Measurements from ENCODE around the gene ARFGEF3. TPM values are rescaled to one million over a fixed set of nuclear protein-coding genes. Genes with fewer than 3 reads are reported as not detected.

The ARFGEF3 gene
- polyA plus RNA-seq, 1 of the 3 experiments (the other 2 are of a cell fraction) = not detected

DNA sequence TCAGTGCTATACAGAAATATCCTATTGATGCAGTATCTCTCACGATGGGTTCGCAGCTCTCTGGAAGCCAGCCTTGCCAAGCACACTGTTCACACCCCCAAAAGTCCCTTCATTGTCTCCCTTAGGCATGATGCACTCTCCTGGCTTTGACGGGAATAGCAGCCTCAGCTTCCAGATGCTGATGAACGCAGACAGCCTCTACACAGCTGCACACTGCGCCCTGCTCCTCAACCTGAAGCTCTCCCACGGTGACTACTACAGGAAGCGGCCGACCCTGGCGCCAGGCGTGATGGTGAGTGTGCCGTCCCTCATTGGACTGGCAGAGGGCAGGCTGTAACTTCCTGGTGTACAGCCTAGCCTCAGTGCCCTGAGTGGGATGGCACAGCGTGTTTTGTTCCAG lies 116.6 kb downstream of the ARFGEF3 start:
- DNase-seq = no peak
- Histone ChIP-seq H3K9ac (no peak overlapping the region), H3K4me2 (no peak overlapping the region), H3K9me3 (no peaks in the 10 kb centered on the region), H3K79me2 (ENCODE audit: insufficient read depth) (no peaks in the 10 kb centered on the region), H3K27ac (ENCODE audit: low read depth in 2 of 2, low read length in 1 of 2) (no peak overlapping the region), H3K4me3 (ENCODE audit: low read depth in 2 of 2, low read length in 1 of 2) (no peak overlapping the region), H2AFZ (ENCODE audit: low read depth) (no peak overlapping the region), H3K4me1 (ENCODE audit: control insufficient read depth in 1 of 2, insufficient read depth in 2 of 2, low read depth in 1 of 2, low read length in 1 of 2) (no peaks in the 10 kb centered on the region), H3K36me3 (replicated peaks in 1 of 2; ENCODE audit: control insufficient read depth in 1 of 2, insufficient read depth in 2 of 2, low read length in 1 of 2) (no peaks in the 10 kb centered on the region), H3F3A (replicated peaks; ENCODE audit: insufficient read depth) (no peaks in the 10 kb centered on the region), H3K27me3 (ENCODE audit: insufficient read depth) (no peaks in the 10 kb centered on the region), H4K20me1 (ENCODE audit: insufficient read depth) (no peaks in the 10 kb centered on the region), H3K9me2 (no peaks in the 10 kb centered on the region)
- 16% methylated on average over 6 of the region's 12 CpGs for WGBS (ENCODE audit: low lambda C conversion rate)
- POLR2A ChIA-PET = no interaction called here
- CTCF ChIA-PET = interaction anchor here (1.7 kb wide), 1 partner anchor 11 kb away, joined by 4 read pairs; no protein-coding TSS in a partner anchor
- no peak for TF ChIP-seq ELF1 (IDR thresholded peaks at IDR 0.05)
- TF ChIP-seq, protein P1, sequence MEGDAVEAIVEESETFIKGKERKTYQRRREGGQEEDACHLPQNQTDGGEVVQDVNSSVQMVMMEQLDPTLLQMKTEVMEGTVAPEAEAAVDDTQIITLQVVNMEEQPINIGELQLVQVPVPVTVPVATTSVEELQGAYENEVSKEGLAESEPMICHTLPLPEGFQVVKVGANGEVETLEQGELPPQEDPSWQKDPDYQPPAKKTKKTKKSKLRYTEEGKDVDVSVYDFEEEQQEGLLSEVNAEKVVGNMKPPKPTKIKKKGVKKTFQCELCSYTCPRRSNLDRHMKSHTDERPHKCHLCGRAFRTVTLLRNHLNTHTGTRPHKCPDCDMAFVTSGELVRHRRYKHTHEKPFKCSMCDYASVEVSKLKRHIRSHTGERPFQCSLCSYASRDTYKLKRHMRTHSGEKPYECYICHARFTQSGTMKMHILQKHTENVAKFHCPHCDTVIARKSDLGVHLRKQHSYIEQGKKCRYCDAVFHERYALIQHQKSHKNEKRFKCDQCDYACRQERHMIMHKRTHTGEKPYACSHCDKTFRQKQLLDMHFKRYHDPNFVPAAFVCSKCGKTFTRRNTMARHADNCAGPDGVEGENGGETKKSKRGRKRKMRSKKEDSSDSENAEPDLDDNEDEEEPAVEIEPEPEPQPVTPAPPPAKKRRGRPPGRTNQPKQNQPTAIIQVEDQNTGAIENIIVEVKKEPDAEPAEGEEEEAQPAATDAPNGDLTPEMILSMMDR (IDR thresholded peaks at IDR 0.05) = 0 out of 2 replicates have a peak, but pooled peaks have one; percentile 9
- TF ChIP-seq, protein P2, sequence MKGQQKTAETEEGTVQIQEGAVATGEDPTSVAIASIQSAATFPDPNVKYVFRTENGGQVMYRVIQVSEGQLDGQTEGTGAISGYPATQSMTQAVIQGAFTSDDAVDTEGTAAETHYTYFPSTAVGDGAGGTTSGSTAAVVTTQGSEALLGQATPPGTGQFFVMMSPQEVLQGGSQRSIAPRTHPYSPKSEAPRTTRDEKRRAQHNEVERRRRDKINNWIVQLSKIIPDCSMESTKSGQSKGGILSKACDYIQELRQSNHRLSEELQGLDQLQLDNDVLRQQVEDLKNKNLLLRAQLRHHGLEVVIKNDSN (IDR thresholded peaks at IDR 0.05; ENCODE audit: borderline replicate concordance, low read depth) = no peak

GRCh38 chr6:138285800-138286199 lies 124.1 kb downstream of the ARFGEF3 start:
- Histone ChIP-seq H3K4me3 (ENCODE audit: low read depth in 2 of 2, low read length in 1 of 2) (no peak overlapping the region), H3K79me2 (ENCODE audit: insufficient read depth) (no peaks in the 10 kb centered on the region), H3K4me1 (ENCODE audit: control insufficient read depth in 1 of 2, insufficient read depth in 2 of 2, low read depth in 1 of 2, low read length in 1 of 2) (no peaks in the 10 kb centered on the region), H3F3A (replicated peaks; ENCODE audit: insufficient read depth) (no peaks in the 10 kb centered on the region), H3K9me3 (no peaks in the 10 kb centered on the region), H3K27ac (ENCODE audit: low read depth in 2 of 2, low read length in 1 of 2) (no peak overlapping the region), H3K9ac (no peak overlapping the region), H2AFZ (ENCODE audit: low read depth) (no peak overlapping the region), H4K20me1 (ENCODE audit: insufficient read depth) (no peaks in the 10 kb centered on the region), H3K27me3 (ENCODE audit: insufficient read depth) (no peaks in the 10 kb centered on the region), H3K4me2 (no peak overlapping the region), H3K36me3 (replicated peaks in 1 of 2; ENCODE audit: control insufficient read depth in 1 of 2, insufficient read depth in 2 of 2, low read length in 1 of 2) (no peaks in the 10 kb centered on the region), H3K9me2 (no peaks in the 10 kb centered on the region)
- DNase-seq = no peak
- ChIA-PET CTCF (interaction anchor here (0.9 kb wide), 1 partner anchor 17 kb away, joined by 4 read pairs; no protein-coding TSS in a partner anchor), POLR2A (no interaction called here)
- WGBS (ENCODE audit: low lambda C conversion rate) = 64% methylated on average over 6 of the region's 6 CpGs
- TF ChIP-seq NRF1 (IDR thresholded peaks at IDR 0.05; ENCODE audit: low read depth, low read length) (no peak), MEF2A (IDR thresholded peaks at IDR 0.05; ENCODE audit: borderline replicate concordance, low read depth) (no peak), NFIC (IDR thresholded peaks at IDR 0.05; ENCODE audit: borderline replicate concordance) (no peak), GATA2 (CRISPR knock-in tag; IDR thresholded peaks at IDR 0.05) (no peak), CHD2 (IDR thresholded peaks at IDR 0.05; ENCODE audit: low read length, partially characterized antibody) (no peak), IRF3 (IDR thresholded peaks at IDR 0.05; ENCODE audit: low read depth, low read length) (no peak), POLR2AphosphoS5 (IDR thresholded peaks at IDR 0.05; ENCODE audit: low read depth, low read length) (no peak), ELF1 (IDR thresholded peaks at IDR 0.05) (no peak), RAD21 (IDR thresholded peaks at IDR 0.05; ENCODE audit: low read length) (no peak), GABPA (IDR thresholded peaks at IDR 0.05; ENCODE audit: low read depth) (no peak), EP300 (IDR thresholded peaks at IDR 0.05; ENCODE audit: borderline replicate concordance in 1 of 2, low read depth in 1 of 2, low read length in 1 of 2) (no peak), FOSL2 (IDR thresholded peaks at IDR 0.05; ENCODE audit: borderline replicate concordance, low read depth) (no peak), REST (IDR thresholded peaks at IDR 0.05; ENCODE audit: low read depth, low read length) (no peak)
- TF ChIP-seq, protein P2 (IDR thresholded peaks at IDR 0.05; ENCODE audit: borderline replicate concordance, low read depth) = no peak
- TF ChIP-seq, protein P3, sequence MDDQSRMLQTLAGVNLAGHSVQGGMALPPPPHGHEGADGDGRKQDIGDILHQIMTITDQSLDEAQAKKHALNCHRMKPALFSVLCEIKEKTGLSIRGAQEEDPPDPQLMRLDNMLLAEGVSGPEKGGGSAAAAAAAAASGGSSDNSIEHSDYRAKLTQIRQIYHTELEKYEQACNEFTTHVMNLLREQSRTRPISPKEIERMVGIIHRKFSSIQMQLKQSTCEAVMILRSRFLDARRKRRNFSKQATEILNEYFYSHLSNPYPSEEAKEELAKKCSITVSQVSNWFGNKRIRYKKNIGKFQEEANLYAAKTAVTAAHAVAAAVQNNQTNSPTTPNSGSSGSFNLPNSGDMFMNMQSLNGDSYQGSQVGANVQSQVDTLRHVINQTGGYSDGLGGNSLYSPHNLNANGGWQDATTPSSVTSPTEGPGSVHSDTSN (IDR thresholded peaks at IDR 0.05) = no peak
